H1 (cell line): ENCODE measurements around the gene MORC2. TPM values are rescaled to one million over a fixed set of nuclear protein-coding genes. Genes with fewer than 3 reads are reported as not detected.
A peak's percentile ranks its signal among the peaks of the same experiment; 100 is the strongest.

ENCODE experiments used
- CTCF ChIA-PET: fragments of 300-600 bp; sonication (Branson Sonifier 250); formaldehyde crosslinking; loops from one replicate; lab custom pipeline; 2021; ENCODE audit not compliant: partially characterized antibody; lab: Charles Lee
- POLR2A ChIA-PET: fragments of 300-600 bp; sonication (Branson Sonifier 250); formaldehyde crosslinking; loops from one replicate; lab custom pipeline; 2021; ENCODE audit warnings: inconsistent platforms; ENCODE audit not compliant: partially characterized antibody; lab: Charles Lee
- DNase-seq, 2 experiments: peaks; one replicate each; pipeline versions ENCODE4 v3.0.0 to v3.0.0-alpha.2; 2010 to 2022; ENCODE audit warnings: low spot score in 2 of 2, low read depth in 1 of 2, mixed read lengths in 1 of 2
- FAIRE-seq: peaks from 2 replicates; lab custom pipeline; 2011; peaks lifted over from hg19 to GRCh38; lab: Jason Lieb, UNC
- H2AFZ ChIP-seq: 2 replicates; pipeline ENCODE4 v1.8.1; 2012; ENCODE audit warnings: low read length, inconsistent platforms
- H2AK5ac ChIP-seq: 2 replicates; pipeline ENCODE4 v1.6.1; 2013; ENCODE audit warnings: low read depth, low read length
- H2BK120ac ChIP-seq: replicated peaks from 2 replicates; pipeline ENCODE3; 2013; ENCODE audit warnings: low read depth, low read length, inconsistent platforms
- H2BK12ac ChIP-seq: 2 replicates; pipeline ENCODE4 v1.6.1; 2013; ENCODE audit warnings: low read depth, low read length
- H2BK15ac ChIP-seq: 2 replicates; pipeline ENCODE4 v1.6.1; 2013; ENCODE audit warnings: low read length
- H2BK20ac ChIP-seq: 2 replicates; pipeline ENCODE4 v1.6.1; 2013; ENCODE audit warnings: low read length
- H2BK5ac ChIP-seq: 2 replicates; pipeline ENCODE4 v1.6.1; 2013; ENCODE audit warnings: low read depth, low read length
- H3K14ac ChIP-seq: 2 replicates; pipeline ENCODE4 v1.6.1; 2013; ENCODE audit warnings: inconsistent platforms; ENCODE audit not compliant: insufficient read length
- H3K18ac ChIP-seq: 2 replicates; pipeline ENCODE4 v1.6.1; 2013; ENCODE audit warnings: low read length; ENCODE audit errors: extremely low read depth
- H3K23ac ChIP-seq: 2 replicates; pipeline ENCODE4 v1.6.1; 2013; ENCODE audit warnings: inconsistent platforms; ENCODE audit not compliant: insufficient read length
- H3K23me2 ChIP-seq: 2 replicates; pipeline ENCODE4 v1.6.1; 2013; ENCODE audit warnings: low read depth, low read length
- H3K27ac ChIP-seq: 2 replicates; pipeline ENCODE4 v1.6.1; 2011; ENCODE audit warnings: low read depth, low read length, inconsistent platforms
- H3K27me3 ChIP-seq, 4 experiments: replicated peaks in 1 of 4; 1 replicate in 1 of 4; 2 replicates in 3 of 4; pipeline versions ENCODE4 v1.6.1 to v1.8.1; 2011 to 2013; ENCODE audit warnings: low read length in 3 of 4, mild to moderate bottlenecking in 3 of 4, inconsistent platforms in 2 of 4, mixed read lengths in 2 of 4, moderate library complexity in 1 of 4; ENCODE audit not compliant: control insufficient read depth in 3 of 4, insufficient read depth in 3 of 4; ENCODE audit errors: extremely low read depth in 1 of 4
- H3K36me3 ChIP-seq, 4 experiments: 2 replicates each; pipeline versions ENCODE4 v1.6.1 to v1.8.1; 2011 to 2013; ENCODE audit warnings: mild to moderate bottlenecking in 4 of 4, low read length in 3 of 4, moderate library complexity in 2 of 4, control low read depth in 1 of 4, inconsistent platforms in 1 of 4; ENCODE audit not compliant: insufficient read depth in 4 of 4, control insufficient read depth in 2 of 4
- H3K4ac ChIP-seq: replicated peaks from 2 replicates; pipeline ENCODE3; 2013; ENCODE audit warnings: low read length, low read depth, mixed read lengths, inconsistent platforms; ENCODE audit not compliant: insufficient read length
- H3K4me1 ChIP-seq, 4 experiments: replicated peaks in 1 of 4; 1 replicate in 1 of 4; 2 replicates in 3 of 4; pipeline versions ENCODE4 v1.6.1 to v1.8.1; 2011 to 2013; ENCODE audit warnings: low read length in 3 of 4, inconsistent platforms in 2 of 4, mixed read lengths in 1 of 4; ENCODE audit not compliant: insufficient read depth in 4 of 4, control insufficient read depth in 3 of 4
- H3K4me2 ChIP-seq, 2 experiments: 2 replicates each; pipeline versions ENCODE4 v1.6.1 to v1.8.1; 2011 to 2013; ENCODE audit warnings: low read depth in 2 of 2, low read length in 2 of 2, control low read depth in 1 of 2, inconsistent platforms in 1 of 2, mild to moderate bottlenecking in 1 of 2; ENCODE audit not compliant: insufficient read depth in 1 of 2
- H3K4me3 ChIP-seq, 4 experiments: fragments of 200-600, 300-600 bp in 1 of 4; sonication (generic), shearing (Covaris generic), sonication (Bioruptor Twin) in 1 of 4; 2 replicates each; pipeline versions ENCODE4 v1.5.1 to v1.8.1; 2011 to 2016; ENCODE audit warnings: low read length in 4 of 4, low read depth in 3 of 4, control low read depth in 2 of 4, inconsistent platforms in 2 of 4, mild to moderate bottlenecking in 2 of 4, mixed read lengths in 1 of 4, moderate library complexity in 1 of 4; ENCODE audit not compliant: insufficient read depth in 2 of 4; ENCODE audit errors: extremely low read depth in 1 of 4
- H3K56ac ChIP-seq: replicated peaks from 2 replicates; pipeline ENCODE3; 2013; ENCODE audit warnings: low read depth, mild to moderate bottlenecking, mixed read lengths, low read length, inconsistent platforms; ENCODE audit not compliant: insufficient read length
- H3K79me1 ChIP-seq: 2 replicates; pipeline ENCODE4 v1.6.1; 2013; ENCODE audit warnings: low read depth, low read length, control low read depth
- H3K79me2 ChIP-seq, 2 experiments: 2 replicates each; pipeline versions ENCODE4 v1.6.1 to v1.8.1; 2012 to 2013; ENCODE audit warnings: low read length in 2 of 2, mild to moderate bottlenecking in 2 of 2, inconsistent platforms in 1 of 2; ENCODE audit not compliant: insufficient read depth in 2 of 2, control insufficient read depth in 1 of 2
- H3K9ac ChIP-seq, 4 experiments: replicated peaks in 1 of 4; 1 replicate in 1 of 4; 2 replicates in 3 of 4; pipeline versions ENCODE4 v1.6.1 to v1.8.1; 2011 to 2013; ENCODE audit warnings: low read depth in 3 of 4, low read length in 3 of 4, control low read depth in 2 of 4, mild to moderate bottlenecking in 2 of 4, moderate library complexity in 2 of 4, inconsistent platforms in 1 of 4; ENCODE audit errors: extremely low read depth in 1 of 4
- H3K9me3 ChIP-seq, 2 experiments: 2 replicates each; pipeline versions ENCODE4 v1.6.1 to v1.8.1; 2012 to 2013; ENCODE audit warnings: mild to moderate bottlenecking in 2 of 2, moderate library complexity in 2 of 2, control low read depth in 1 of 2, inconsistent platforms in 1 of 2, low read depth in 1 of 2, low read length in 1 of 2, mixed read lengths in 1 of 2; ENCODE audit not compliant: insufficient read depth in 2 of 2
- H4K20me1 ChIP-seq, 2 experiments: replicated peaks in 1 of 2; 2 replicates each; pipeline versions ENCODE3 to v1.8.1; 2011 to 2013; ENCODE audit warnings: inconsistent platforms in 2 of 2, low read length in 2 of 2, mild to moderate bottlenecking in 1 of 2; ENCODE audit not compliant: insufficient read depth in 2 of 2, control insufficient read depth in 1 of 2
- H4K5ac ChIP-seq: 2 replicates; pipeline ENCODE4 v1.6.1; 2013; ENCODE audit warnings: low read length, low read depth, mixed read lengths, inconsistent platforms; ENCODE audit not compliant: insufficient read length
- H4K8ac ChIP-seq: 2 replicates; pipeline ENCODE4 v1.8.0; 2013; ENCODE audit warnings: mild to moderate bottlenecking, moderate library complexity, low read length, inconsistent platforms; ENCODE audit not compliant: insufficient read depth; ENCODE audit errors: extremely low read depth
- H4K91ac ChIP-seq: replicated peaks from 2 replicates; pipeline ENCODE3; 2013; ENCODE audit warnings: low read length, mixed read lengths, inconsistent platforms; ENCODE audit not compliant: insufficient read length
- BCL11A ChIP-seq, 2 experiments: IDR thresholded peaks; one replicate each; pipeline ENCODE4 v1.6.1; 2011; ENCODE audit warnings: low read depth in 2 of 2, low read length in 2 of 2, mild to moderate bottlenecking in 2 of 2
- CTCF ChIP-seq, 3 experiments: IDR thresholded peaks; 1 replicate in 2 of 3; 2 replicates in 1 of 3; pipeline versions ENCODE4 v1.5.1 to v1.6.1; 2011; ENCODE audit warnings: low read length in 3 of 3, mild to moderate bottlenecking in 3 of 3, inconsistent platforms in 2 of 3, low read depth in 1 of 3, moderate library complexity in 1 of 3; ENCODE audit not compliant: insufficient read depth in 1 of 3; ENCODE audit errors: control extremely low read depth in 1 of 3
- KDM5A ChIP-seq: fragments of 200-600 bp; IDR thresholded peaks from 2 replicates; pipeline ENCODE4 v1.7.1; 2012; ENCODE audit warnings: mild to moderate bottlenecking, low read length, inconsistent platforms, mixed read lengths
- RNF2 ChIP-seq: fragments of 200-900, 300-1000 bp; sonication (generic); IDR thresholded peaks from 2 replicates; pipeline ENCODE4 v1.7.1; 2016; ENCODE audit warnings: borderline replicate concordance, low read depth, mild to moderate bottlenecking, antibody characterized with exemption, low read length; ENCODE audit not compliant: poor library complexity, severe bottlenecking; ENCODE audit errors: missing control alignments
- USF2 ChIP-seq: IDR thresholded peaks from 2 replicates; pipeline ENCODE4 v1.6.1; 2011; ENCODE audit warnings: low read length, improper control_type of control experiment
- WGBS, 2 experiments: shearing (Covaris generic) in 1 of 2; methylation state at CpG; one replicate each; pipeline versions ENCODE4 v1.1.6 to v1.1.7; 2013 to 2015; ENCODE audit warnings: low lambda C conversion rate in 2 of 2, mixed read lengths in 2 of 2, inconsistent platforms in 1 of 2, low coverage in 1 of 2, missing lambda C conversion rate in 1 of 2; ENCODE audit not compliant: insufficient replicate concordance in 2 of 2, insufficient coverage in 1 of 2, insufficient read length in 1 of 2; ENCODE audit errors: extremely low coverage in 1 of 2, missing lambda C conversion rate in 1 of 2; 5-methylcytosine and 5-hydroxymethylcytosine counted together
- polyA plus RNA-seq, 7 experiments: library from polyadenylated mRNA; depleted of rRNA in 3 of 7; stranded (reverse) in 5 of 7; unstranded in 2 of 7; fragments of >200 nt in 5 of 7; fragments of 200-250 nt in 2 of 7; gene quantifications; 1 replicate in 5 of 7; 2 replicates in 1 of 7; 4 replicates in 1 of 7; pipeline versions ENCODE4 v1.2.1 to v1.2.3, GENCODE V29; 2011 to 2013; ENCODE audit warnings: missing spikeins in 2 of 7, mixed read lengths in 2 of 7
- total RNA-seq: library from RNA; stranded (reverse); fragmentation: NEBNext Ultra II Directional; extraction: Animal tissue kit (Norgen Biotek cat#: 25700); gene quantifications from 2 replicates; pipeline ENCODE4 v1.2.1, GENCODE V29; 2021

Gene MORC2
- total and polyA plus RNA-seq, 2 of the 8 experiments (the other 6 are each of a cell fraction or from before 2014, with no cell fraction given) = 15.4 to 68.0 TPM

DNA sequence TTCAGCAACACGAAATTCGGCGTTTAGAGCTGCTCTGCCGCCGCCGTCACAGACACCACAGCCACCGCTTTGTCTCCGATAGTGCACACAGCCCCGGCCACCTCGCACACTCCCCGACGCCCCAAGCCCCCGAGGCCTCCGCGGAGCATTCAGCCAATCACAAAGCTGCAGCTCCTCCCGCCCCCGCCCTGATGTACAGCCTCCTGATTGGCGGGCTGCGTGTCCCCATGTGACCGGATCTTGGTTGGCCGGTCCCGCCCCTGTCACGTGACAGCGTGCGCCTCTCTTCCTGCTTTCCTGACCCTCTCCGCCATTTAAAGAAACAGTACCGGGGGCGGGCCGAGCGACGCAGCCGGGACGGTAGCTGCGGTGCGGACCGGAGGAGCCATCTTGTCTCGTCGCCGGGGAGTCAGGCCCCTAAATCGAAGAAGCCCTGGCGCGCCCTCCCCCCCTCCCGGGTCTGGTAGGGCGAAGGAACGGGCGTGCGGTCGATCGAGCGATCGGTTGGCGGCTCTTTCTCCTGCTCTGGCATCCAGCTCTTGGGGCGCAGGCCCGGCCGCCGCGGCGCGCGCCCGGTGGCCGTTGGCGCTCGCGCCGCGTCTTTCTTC, 454 bp upstream of the MORC2 start, which contains the start of gene TUG1:
Gene TUG1 (plus strand): TSS at position 342 of the 608 bp plus-strand sequence.
- ChIA-PET CTCF (interaction anchor here (0.8 to 4.5 kb wide), 4 partner anchors 9 to 123 kb away, joined by 3 to 38 read pairs (median 6); no protein-coding TSS in a partner anchor), POLR2A (interaction anchor here (0.6 to 9.7 kb wide), 55 partner anchors 9 to 378 kb away, joined by 3 to 220 read pairs (median 5); partner anchors contain the start of genes PATZ1 and SMTN)
- FAIRE-seq (no peak), DNase-seq (peak; percentile 93)
- 1% methylated on average over 19 of the region's 67 CpGs; no CpG with 5 or more reads in 1 of the 2 experiments for WGBS, 2 experiments
- Histone ChIP-seq H4K20me1 (peaks cover 22 to 30% of the 10 kb centered on the region in 2 experiments), H2BK20ac (no peak within 1 kb of the TSS), H3K18ac (peak within 1 kb of the TSS; percentile 28), H3K23me2 (peaks cover 12% of the 10 kb centered on the region), H3K36me3 (peaks cover 10 to 40% (median 25%) of the 10 kb centered on the region in 4 experiments; a peak in 7 of 8 replicates), H4K91ac (no peak within 1 kb of the TSS), H3K4me1 (peaks cover 0 to 7% (median 4%) of the 10 kb centered on the region in 4 experiments; a peak in 4 of 7 replicates), H3K23ac (peak within 1 kb of the TSS; percentile 35), H3K27ac (peak within 1 kb of the TSS; percentile 93), H2AFZ (no peak within 1 kb of the TSS), H3K56ac (peak within 1 kb of the TSS; percentile 65), H2BK15ac (no peak within 1 kb of the TSS), H4K5ac (peak within 1 kb of the TSS; percentile 82), H2BK12ac (peak within 1 kb of the TSS; percentile 31; the same call in 1 of the 2 replicates), H2AK5ac (no peak within 1 kb of the TSS), H3K4ac (no peak within 1 kb of the TSS), H3K9me3 (peaks cover 0 to 3% of the 10 kb centered on the region in 2 experiments; a peak in 1 of 4 replicates), H3K79me2 (peaks cover 46 to 89% of the 10 kb centered on the region in 2 experiments), H3K4me3 (peak within 1 kb of the TSS; percentile 67 to 84 (median 74)), H2BK5ac (peak within 1 kb of the TSS; percentile 76), H2BK120ac (no peak within 1 kb of the TSS), H3K4me2 (peak within 1 kb of the TSS; percentile 89 to 97), H3K9ac (peak within 1 kb of the TSS; percentile 83 to 95 (median 86)), H3K27me3 (no peaks in the 10 kb centered on the region), H4K8ac (peak within 1 kb of the TSS; percentile 98), H3K79me1 (peaks cover 15% of the 10 kb centered on the region), H3K14ac (peak within 1 kb of the TSS; percentile 95)
- TF ChIP-seq CTCF (IDR thresholded peaks at IDR 0.05; ENCODE audit: control extremely low read depth in 1 of 3, insufficient read depth in 1 of 3, low read depth in 1 of 3, low read length in 3 of 3) (no peak), KDM5A (no peak), RNF2 (no peak), USF2 (peak; percentile 99), BCL11A (IDR thresholded peaks at IDR 0.05; ENCODE audit: low read depth in 2 of 2, low read length in 2 of 2) (no peak)
